Measurements from ENCODE around the gene CAPNS1.
A peak's percentile ranks its signal among the peaks of the same experiment; 100 is the strongest.
"Not testable (repeated sequence)": the region's sequence is repeated elsewhere in the genome, so short reads cannot be mapped to it uniquely, and the experiment has no call there.

CAPNS1 gene

DNA sequence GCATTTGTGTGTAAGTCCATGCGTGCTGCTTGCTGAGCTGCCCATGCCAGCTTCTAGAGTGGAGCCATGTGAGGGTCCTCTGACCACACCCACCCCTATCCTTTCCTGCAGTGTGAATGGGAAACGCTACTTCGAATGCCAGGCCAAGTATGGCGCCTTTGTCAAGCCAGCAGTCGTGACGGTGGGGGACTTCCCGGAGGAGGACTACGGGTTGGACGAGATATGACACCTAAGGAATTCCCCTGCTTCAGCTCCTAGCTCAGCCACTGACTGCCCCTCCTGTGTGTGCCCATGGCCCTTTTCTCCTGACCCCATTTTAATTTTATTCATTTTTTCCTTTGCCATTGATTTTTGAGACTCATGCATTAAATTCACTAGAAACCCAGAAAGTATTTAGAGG lies 14.3 kb upstream of the CAPNS1 start:
- no peak overlapping the region for H3K9ac ChIP-seq (ENCODE audit: low read length)
- H4K20me1 ChIP-seq (ENCODE audit: low read depth, low read length): no peaks in the 10 kb centered on the region
- no peak overlapping the region for H3K4me3 ChIP-seq (ENCODE audit: insufficient read depth, low read length, poor library complexity, severe bottlenecking)
- H3K9me2 ChIP-seq (replicated peaks; ENCODE audit: insufficient read depth, low read length): no peaks in the 10 kb centered on the region
- H3K79me2 ChIP-seq (ENCODE audit: insufficient read depth, low read length): no peaks in the 10 kb centered on the region
- no peaks in the 10 kb centered on the region for H3K36me3 ChIP-seq (ENCODE audit: low read length)
- no peak overlapping the region for H2AFZ ChIP-seq (ENCODE audit: low read depth, low read length, severe bottlenecking)
- no peaks in the 10 kb centered on the region for H3K9me3 ChIP-seq (ENCODE audit: insufficient read depth, low read length)
- peaks cover 4% of the 10 kb centered on the region; the same call in 1 of the 2 replicates for H3F3A ChIP-seq (ENCODE audit: insufficient read depth)
- H3K27me3 ChIP-seq (ENCODE audit: low read length): no peaks in the 10 kb centered on the region
- no peak overlapping the region for H3K27ac ChIP-seq (ENCODE audit: low read depth, low read length)
- TF ChIP-seq EZH2phosphoT487 (conservative IDR thresholded peaks at IDR 0.05; ENCODE audit: low read length): no peak
- TF ChIP-seq, protein P1, sequence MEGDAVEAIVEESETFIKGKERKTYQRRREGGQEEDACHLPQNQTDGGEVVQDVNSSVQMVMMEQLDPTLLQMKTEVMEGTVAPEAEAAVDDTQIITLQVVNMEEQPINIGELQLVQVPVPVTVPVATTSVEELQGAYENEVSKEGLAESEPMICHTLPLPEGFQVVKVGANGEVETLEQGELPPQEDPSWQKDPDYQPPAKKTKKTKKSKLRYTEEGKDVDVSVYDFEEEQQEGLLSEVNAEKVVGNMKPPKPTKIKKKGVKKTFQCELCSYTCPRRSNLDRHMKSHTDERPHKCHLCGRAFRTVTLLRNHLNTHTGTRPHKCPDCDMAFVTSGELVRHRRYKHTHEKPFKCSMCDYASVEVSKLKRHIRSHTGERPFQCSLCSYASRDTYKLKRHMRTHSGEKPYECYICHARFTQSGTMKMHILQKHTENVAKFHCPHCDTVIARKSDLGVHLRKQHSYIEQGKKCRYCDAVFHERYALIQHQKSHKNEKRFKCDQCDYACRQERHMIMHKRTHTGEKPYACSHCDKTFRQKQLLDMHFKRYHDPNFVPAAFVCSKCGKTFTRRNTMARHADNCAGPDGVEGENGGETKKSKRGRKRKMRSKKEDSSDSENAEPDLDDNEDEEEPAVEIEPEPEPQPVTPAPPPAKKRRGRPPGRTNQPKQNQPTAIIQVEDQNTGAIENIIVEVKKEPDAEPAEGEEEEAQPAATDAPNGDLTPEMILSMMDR (IDR thresholded peaks at IDR 0.05; ENCODE audit: insufficient read depth, low read length, poor library complexity, severe bottlenecking): no peak
- H3K4me2 ChIP-seq (ENCODE audit: low read depth, low read length, poor library complexity, severe bottlenecking): no peak overlapping the region

DNA sequence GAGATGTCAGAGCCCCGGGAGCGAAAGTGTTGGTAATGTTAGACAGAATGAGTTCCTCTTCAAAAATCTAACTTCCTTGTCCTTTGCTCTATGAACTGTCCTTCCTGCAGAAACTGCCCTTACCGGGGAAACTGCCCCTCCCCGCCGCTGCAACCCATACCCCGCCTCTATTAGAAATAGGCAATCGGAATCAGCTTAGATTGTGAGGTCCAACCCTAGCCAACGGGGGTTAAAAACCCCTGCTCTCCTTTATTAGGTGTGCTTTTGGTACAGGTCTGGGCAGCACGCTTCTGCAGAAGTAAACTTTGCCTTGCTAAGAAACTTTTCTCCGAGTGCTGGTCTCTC lies 11.5 kb upstream of the CAPNS1 start:
- Histone ChIP-seq H3K4me2 (ENCODE audit: low read depth, low read length, poor library complexity, severe bottlenecking) (peak overlapping the region; percentile 72), H3K4me3 (ENCODE audit: insufficient read depth, low read length, poor library complexity, severe bottlenecking) (peak overlapping the region; percentile 63), H3K27ac (ENCODE audit: low read depth, low read length) (peak overlapping the region; percentile 67), H4K20me1 (ENCODE audit: low read depth, low read length) (no peaks in the 10 kb centered on the region), H3F3A (ENCODE audit: insufficient read depth) (peaks cover 4% of the 10 kb centered on the region; the same call in 1 of the 2 replicates), H2AFZ (ENCODE audit: low read depth, low read length, severe bottlenecking) (peak overlapping the region; percentile 77), H3K79me2 (ENCODE audit: insufficient read depth, low read length) (no peaks in the 10 kb centered on the region), H3K9me2 (replicated peaks; ENCODE audit: insufficient read depth, low read length) (no peaks in the 10 kb centered on the region), H3K27me3 (ENCODE audit: low read length) (no peaks in the 10 kb centered on the region), H3K9ac (ENCODE audit: low read length) (peak overlapping the region; percentile 70), H3K9me3 (ENCODE audit: insufficient read depth, low read length) (no peaks in the 10 kb centered on the region), H3K36me3 (ENCODE audit: low read length) (no peaks in the 10 kb centered on the region)
- TF ChIP-seq EZH2phosphoT487 (conservative IDR thresholded peaks at IDR 0.05; ENCODE audit: low read length): no peak
- TF ChIP-seq, protein P1 (IDR thresholded peaks at IDR 0.05; ENCODE audit: insufficient read depth, low read length, poor library complexity, severe bottlenecking): no peak

DNA sequence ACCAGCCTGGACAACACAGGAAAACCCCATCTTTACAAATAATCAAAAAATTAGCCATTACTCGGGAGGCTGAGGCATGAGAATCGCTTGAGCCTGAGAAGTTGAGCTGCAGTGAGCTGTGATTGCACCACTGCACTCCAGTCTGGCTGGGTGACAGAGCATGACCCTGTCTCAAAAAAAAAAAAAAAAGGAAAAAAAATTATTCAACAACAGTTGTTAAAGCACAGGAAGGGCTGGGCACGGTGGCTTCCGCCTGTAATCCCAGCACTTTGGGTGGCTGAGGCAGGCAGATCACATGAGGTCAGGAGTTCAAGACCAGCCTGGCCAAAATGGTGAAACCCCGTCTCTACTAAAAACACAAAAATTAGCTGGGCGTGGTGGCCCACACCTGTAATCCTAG lies 8.6 kb upstream of the CAPNS1 start:
- not testable (repeated sequence) for H3K4me2 ChIP-seq (ENCODE audit: low read depth, low read length, poor library complexity, severe bottlenecking); H3K79me2 ChIP-seq (ENCODE audit: insufficient read depth, low read length); H4K20me1 ChIP-seq (ENCODE audit: low read depth, low read length); H2AFZ ChIP-seq (ENCODE audit: low read depth, low read length, severe bottlenecking); H3K4me3 ChIP-seq (ENCODE audit: insufficient read depth, low read length, poor library complexity, severe bottlenecking); H3K9me2 ChIP-seq (replicated peaks; ENCODE audit: insufficient read depth, low read length); H3K36me3 ChIP-seq (ENCODE audit: low read length); H3F3A ChIP-seq (ENCODE audit: insufficient read depth); H3K27ac ChIP-seq (ENCODE audit: low read depth, low read length); H3K27me3 ChIP-seq (ENCODE audit: low read length); H3K9ac ChIP-seq (ENCODE audit: low read length); H3K9me3 ChIP-seq (ENCODE audit: insufficient read depth, low read length)

DNA sequence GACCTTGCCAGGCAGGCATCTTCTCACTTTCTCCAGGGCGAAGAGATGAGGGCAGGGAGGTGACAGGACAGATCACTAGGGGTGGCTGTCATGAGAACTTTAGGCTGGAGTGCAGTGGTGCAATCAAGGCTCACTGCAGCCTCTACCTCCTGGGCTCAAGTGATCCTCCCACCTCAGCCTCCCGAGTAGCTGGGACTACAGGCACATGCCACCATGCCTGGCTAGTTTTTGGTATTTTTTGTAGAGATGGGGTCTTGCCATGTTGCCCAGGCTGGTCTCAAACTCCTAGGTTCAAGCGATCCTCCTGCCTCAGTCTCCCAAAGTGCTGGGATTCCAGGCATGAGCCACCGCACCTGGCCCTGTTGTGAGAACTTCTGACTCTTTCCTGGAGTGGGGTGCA lies 5.0 kb upstream of the CAPNS1 start:
- not testable (repeated sequence) for H3K4me3 ChIP-seq (ENCODE audit: insufficient read depth, low read length, poor library complexity, severe bottlenecking); H3K9me3 ChIP-seq (ENCODE audit: insufficient read depth, low read length); H3K79me2 ChIP-seq (ENCODE audit: insufficient read depth, low read length); H3K27ac ChIP-seq (ENCODE audit: low read depth, low read length); H2AFZ ChIP-seq (ENCODE audit: low read depth, low read length, severe bottlenecking); H3F3A ChIP-seq (ENCODE audit: insufficient read depth); H3K36me3 ChIP-seq (ENCODE audit: low read length); H3K9ac ChIP-seq (ENCODE audit: low read length); H3K27me3 ChIP-seq (ENCODE audit: low read length); H4K20me1 ChIP-seq (ENCODE audit: low read depth, low read length); H3K4me2 ChIP-seq (ENCODE audit: low read depth, low read length, poor library complexity, severe bottlenecking); H3K9me2 ChIP-seq (replicated peaks; ENCODE audit: insufficient read depth, low read length)
